ENCODE results near the gene PLCL1.

The PLCL1 gene

GRCh38 chr2:197804049-197804757 lies at the start of gene PLCL1:
Gene PLCL1 (plus strand): TSS chr2:197804593.
- peak; percentile 84 to 86 for DNase-seq (ENCODE audit: low read depth in 2 of 2)

GRCh38 chr2:197759013-197759412 lies 45.4 kb upstream of the PLCL1 start:
- no peak for DNase-seq (ENCODE audit: low read depth in 2 of 2)

GRCh38 chr2:197759625-197760292 lies 44.6 kb upstream of the PLCL1 start:
- no peak for DNase-seq (ENCODE audit: low read depth in 2 of 2)

GRCh38 chr2:197760293-197760657 lies 44.1 kb upstream of the PLCL1 start:
- DNase-seq (ENCODE audit: low read depth in 2 of 2): no peak

- peak in 1 of 2 donors; percentile 7 for DNase-seq (ENCODE audit: low read depth in 2 of 2)
These were observed 26.5 kb upstream of the PLCL1 start for GRCh38 chr2:197777823-197778407.

- no peak for DNase-seq (ENCODE audit: low read depth in 2 of 2)
These were observed 25.1 kb upstream of the PLCL1 start for GRCh38 chr2:197779261-197779660.

- DNase-seq (ENCODE audit: low read depth in 2 of 2): no peak
These were observed 22.3 kb upstream of the PLCL1 start for GRCh38 chr2:197782126-197782525.

- DNase-seq (ENCODE audit: low read depth in 2 of 2): no peak
These were observed 19.1 kb upstream of the PLCL1 start, which contains the start of gene BOLL for GRCh38 chr2:197784956-197785941. Gene BOLL (minus strand): TSS chr2:197785319. CDS start chr2:197781850, 3,469 bp downstream.

- peak; percentile 67 to 68 for DNase-seq (ENCODE audit: low read depth in 2 of 2)
These were observed 18.1 kb upstream of the PLCL1 start for GRCh38 chr2:197786010-197786877.

GRCh38 chr2:197793456-197793855 lies 10.9 kb upstream of the PLCL1 start:
- DNase-seq (ENCODE audit: low read depth in 2 of 2): no peak

- DNase-seq (ENCODE audit: low read depth in 2 of 2): no peak
These were observed 9.1 kb upstream of the PLCL1 start for GRCh38 chr2:197795277-197795676.

- DNase-seq (ENCODE audit: low read depth in 2 of 2): no peak
These were observed 6.2 kb upstream of the PLCL1 start for GRCh38 chr2:197798187-197798586.

- DNase-seq (ENCODE audit: low read depth in 2 of 2): no peak
These were observed 5.3 kb upstream of the PLCL1 start for GRCh38 chr2:197799068-197799467.

GRCh38 chr2:197800091-197800490 lies 4.3 kb upstream of the PLCL1 start:
- DNase-seq (ENCODE audit: low read depth in 2 of 2): no peak

GRCh38 chr2:197801033-197801432 lies 3.4 kb upstream of the PLCL1 start:
- DNase-seq (ENCODE audit: low read depth in 2 of 2): no peak

- DNase-seq (ENCODE audit: low read depth in 2 of 2): no peak
These were observed 1.4 kb upstream of the PLCL1 start for GRCh38 chr2:197803033-197803444.

GRCh38 chr2:197804758-197805714 lies 643 bp downstream of the PLCL1 start:
- no peak for DNase-seq (ENCODE audit: low read depth in 2 of 2)

- DNase-seq (ENCODE audit: low read depth in 2 of 2): no peak
These were observed 1.6 kb downstream of the PLCL1 start for GRCh38 chr2:197805715-197806633.

- DNase-seq (ENCODE audit: low read depth in 2 of 2): no peak
These were observed 4.7 kb downstream of the PLCL1 start for GRCh38 chr2:197809064-197809463.
